ACC112 (cell line): Measurements from ENCODE around the gene NCOA7.

ENCODE experiments used
- H2AFZ ChIP-seq: fragments of 200-600 bp; sonication (generic); one replicate; pipeline ENCODE4 v1.6.0; 2017; ENCODE audit warnings: antibody characterized with exemption, low read length; ENCODE audit not compliant: unreplicated experiment
- H3K27ac ChIP-seq: fragments of 200-600 bp; sonication (generic); 2 replicates; pipeline ENCODE4 v1.5.1; 2014; ENCODE audit warnings: low read depth, mild to moderate bottlenecking, antibody characterized with exemption, low read length, moderate library complexity
- H3K27me3 ChIP-seq: fragments of 200-600 bp; sonication (generic); 2 replicates; pipeline ENCODE4 v1.6.1; 2014; ENCODE audit warnings: mild to moderate bottlenecking, antibody characterized with exemption, low read length, moderate library complexity, mixed read lengths; ENCODE audit not compliant: insufficient read depth
- H3K36me3 ChIP-seq: fragments of 200-600 bp; sonication (generic); 2 replicates; pipeline ENCODE4 v1.6.1; 2016; ENCODE audit warnings: mild to moderate bottlenecking, antibody characterized with exemption, low read length, moderate library complexity, mixed read lengths; ENCODE audit not compliant: insufficient read depth
- H3K4me1 ChIP-seq: fragments of 200-600 bp; sonication (generic); one replicate; pipeline ENCODE4 v1.6.1; 2016; ENCODE audit warnings: low read length, mixed read lengths; ENCODE audit not compliant: insufficient read depth, unreplicated experiment, control insufficient read depth
- H3K4me3 ChIP-seq: fragments of 200-600 bp; sonication (generic); 2 replicates; pipeline ENCODE4 v1.5.1; 2014; ENCODE audit warnings: mild to moderate bottlenecking, low read depth, low read length
- H3K79me2 ChIP-seq: fragments of 200-600 bp; sonication (generic); one replicate; pipeline ENCODE4 v1.6.0; 2016; ENCODE audit warnings: low read length; ENCODE audit not compliant: control insufficient read depth, unreplicated experiment, insufficient read depth

Gene NCOA7

DNA sequence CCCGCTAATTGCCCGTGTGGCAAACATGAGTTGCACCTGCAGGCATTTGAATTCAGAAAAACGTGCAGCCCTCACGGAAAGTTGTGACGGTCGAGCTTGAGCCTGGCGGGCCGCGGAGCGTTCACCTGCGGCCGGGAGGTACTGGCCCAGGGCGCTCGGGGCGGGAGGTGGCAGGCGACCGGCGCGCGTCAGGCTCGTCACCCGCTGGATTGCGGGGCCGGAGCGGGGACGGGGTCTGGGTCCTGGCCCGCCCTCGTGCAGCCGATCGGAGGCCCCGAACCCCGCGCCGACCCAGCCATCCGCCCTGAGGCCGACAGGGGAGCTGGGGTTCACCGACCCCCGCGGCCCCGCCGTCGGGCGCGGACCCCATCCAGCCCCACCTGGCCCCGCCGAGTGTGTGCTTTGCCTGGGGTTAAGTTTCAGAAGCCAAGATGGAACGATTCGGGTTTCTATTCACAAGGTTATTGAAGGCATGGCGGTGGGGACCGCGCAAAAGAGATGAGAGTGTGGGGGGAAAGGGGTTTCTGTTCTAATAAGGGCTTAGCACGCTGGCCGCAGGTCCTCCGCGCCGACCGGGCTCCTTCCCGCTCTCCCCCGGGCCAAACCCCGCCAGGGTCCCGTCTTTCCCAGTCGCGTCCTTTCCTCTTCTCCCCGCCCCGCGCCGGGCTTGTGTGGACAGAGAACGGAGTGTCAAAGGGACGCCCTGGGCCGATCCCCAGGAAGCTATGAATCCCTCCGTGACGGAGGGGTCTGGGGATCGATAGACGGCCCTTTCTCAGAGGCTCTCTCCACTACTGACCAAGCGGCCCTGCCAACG lies 43.0 kb upstream of the NCOA7 start:
- peak overlapping the region; percentile 35 for H2AFZ ChIP-seq
- peaks cover 95% of the 10 kb centered on the region for H3K27me3 ChIP-seq
- no peaks in the 10 kb centered on the region for H3K79me2 ChIP-seq
- peaks cover 7% of the 10 kb centered on the region for H3K4me1 ChIP-seq
- H3K36me3 ChIP-seq: no peaks in the 10 kb centered on the region
- no peak overlapping the region for H3K27ac ChIP-seq
- H3K4me3 ChIP-seq: peak overlapping the region; percentile 79

DNA sequence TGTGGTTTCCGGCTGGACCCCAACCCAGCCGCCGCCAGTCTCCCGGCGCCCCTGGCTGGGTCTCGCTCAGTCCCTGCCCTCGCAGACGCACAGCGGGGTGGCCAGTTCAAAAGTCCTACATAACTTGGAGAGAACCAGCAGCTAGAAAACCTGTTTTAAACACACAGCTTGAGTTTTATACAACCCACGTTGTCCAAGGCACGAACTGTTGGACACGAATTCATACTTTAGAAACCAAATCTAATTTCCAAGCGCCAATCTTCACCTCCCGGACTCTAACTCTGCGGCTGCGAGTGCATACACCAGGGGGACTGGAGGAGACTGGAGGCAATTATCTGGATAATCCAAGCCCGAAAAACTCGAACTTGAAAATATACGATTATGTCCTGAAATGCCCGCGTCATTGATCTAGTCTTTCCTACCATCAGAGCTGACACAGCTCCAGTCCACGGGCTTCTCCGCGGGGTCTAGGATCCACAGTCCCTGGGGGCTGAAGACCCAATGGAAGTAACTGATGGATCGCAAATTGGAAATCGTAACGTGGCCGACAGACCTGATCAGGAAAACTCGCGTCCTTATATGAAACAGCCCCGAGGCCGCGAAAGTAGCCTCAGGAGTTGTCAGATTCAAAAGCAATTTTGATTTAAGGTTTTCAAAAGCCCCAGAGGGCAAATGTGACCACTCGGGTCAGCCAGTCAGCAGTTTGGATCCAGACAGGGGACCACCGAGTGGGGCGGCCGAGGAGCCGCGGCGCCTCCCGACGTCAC lies 42.2 kb upstream of the NCOA7 start:
- Histone ChIP-seq H3K4me3 (peak overlapping the region; percentile 79), H3K36me3 (no peaks in the 10 kb centered on the region), H3K79me2 (no peaks in the 10 kb centered on the region), H3K27ac (no peak overlapping the region), H3K4me1 (peaks cover 7% of the 10 kb centered on the region), H3K27me3 (peaks cover 94% of the 10 kb centered on the region), H2AFZ (peak overlapping the region; percentile 63)

DNA sequence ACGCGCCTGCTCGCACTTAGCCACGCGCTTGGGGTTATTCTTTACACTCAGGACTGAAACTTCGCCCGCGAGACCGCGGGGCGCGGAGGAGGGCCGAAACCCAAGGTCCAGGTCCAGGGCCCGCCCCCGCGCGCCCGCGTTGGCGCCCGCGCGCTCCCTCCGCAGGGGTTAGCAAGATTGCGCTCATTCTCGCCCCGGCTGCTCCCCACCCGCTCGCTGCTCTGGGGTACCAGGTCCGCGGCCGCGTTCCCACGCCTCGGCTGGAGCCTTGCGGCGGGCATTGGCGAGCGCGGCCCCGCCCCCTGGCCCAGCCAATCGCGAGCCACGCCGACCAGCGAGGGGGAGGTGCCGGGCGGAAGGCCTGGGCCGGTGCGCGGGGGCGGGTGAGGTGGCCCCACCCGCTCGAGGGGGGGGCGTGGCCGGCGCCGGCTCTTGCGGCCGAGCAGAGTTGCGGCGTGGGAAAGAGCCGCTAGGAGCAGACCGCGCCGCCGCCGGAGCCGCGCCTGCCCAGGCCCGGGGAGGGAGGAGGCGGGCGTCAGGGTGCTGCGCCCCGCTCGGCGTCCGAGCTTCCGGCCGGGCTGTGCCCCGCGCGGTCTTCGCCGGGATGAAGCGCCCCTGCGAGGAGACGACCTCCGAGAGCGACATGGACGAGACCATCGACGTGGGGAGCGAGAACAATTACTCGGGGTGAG lies 41.4 kb upstream of the NCOA7 start, which contains the start of gene HEY2:
Gene HEY2, plus strand, starts transcription at position 460 of the 692 bp plus-strand sequence. Its CDS starts 145 bp downstream, at position 605.
- no peaks in the 10 kb centered on the region for H3K36me3 ChIP-seq
- no peaks in the 10 kb centered on the region for H3K79me2 ChIP-seq
- peaks cover 87% of the 10 kb centered on the region for H3K27me3 ChIP-seq
- peak within 1 kb of the TSS; percentile 79 for H3K4me3 ChIP-seq
- peaks cover 7% of the 10 kb centered on the region for H3K4me1 ChIP-seq
- H3K27ac ChIP-seq: no peak within 1 kb of the TSS
- H2AFZ ChIP-seq: peak within 1 kb of the TSS; percentile 83

DNA sequence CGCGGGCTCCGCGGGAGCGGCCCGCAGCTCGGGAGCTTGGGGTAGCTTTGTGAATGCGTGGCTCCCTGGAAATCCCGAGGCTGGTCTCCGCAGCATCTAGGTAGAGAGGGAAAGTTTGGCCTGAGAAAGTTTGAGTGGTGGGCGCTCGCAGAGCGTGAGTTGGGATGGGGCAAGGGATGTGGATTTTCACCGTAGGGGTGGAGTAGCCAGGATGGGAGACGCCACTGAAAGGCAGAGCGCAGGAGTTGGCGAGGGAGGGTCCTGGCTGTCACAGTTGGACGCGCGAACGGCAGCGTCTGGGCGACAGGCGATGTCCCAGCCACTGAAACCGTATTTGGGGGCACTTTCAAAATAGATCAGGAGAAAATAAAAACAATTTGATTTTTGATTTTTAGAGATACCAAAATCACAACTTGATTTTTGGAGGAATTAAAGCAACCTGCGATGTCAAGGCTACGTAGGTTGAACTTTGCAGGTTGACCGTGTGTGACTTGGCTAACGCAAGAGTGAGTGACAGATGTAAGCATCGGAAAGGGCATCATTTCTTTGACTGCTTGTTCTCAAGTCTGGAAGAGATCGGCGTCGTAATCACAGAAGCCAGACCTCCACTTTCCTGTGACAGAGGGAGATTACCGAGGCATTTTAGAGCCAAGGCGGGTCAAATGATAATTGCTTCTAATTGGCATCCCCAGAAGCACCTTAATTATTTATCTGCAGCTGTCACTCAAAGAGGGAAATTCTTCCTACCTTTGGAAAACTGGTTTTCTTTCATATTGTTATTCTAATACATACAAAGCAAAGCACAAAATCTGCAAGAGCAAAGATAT lies 40.7 kb upstream of the NCOA7 start:
- peaks cover 7% of the 10 kb centered on the region for H3K4me1 ChIP-seq
- H3K27me3 ChIP-seq: peaks cover 88% of the 10 kb centered on the region
- peak overlapping the region; percentile 79 for H3K4me3 ChIP-seq
- H3K27ac ChIP-seq: no peak overlapping the region
- H2AFZ ChIP-seq: peak overlapping the region; percentile 83
- no peaks in the 10 kb centered on the region for H3K79me2 ChIP-seq
- no peaks in the 10 kb centered on the region for H3K36me3 ChIP-seq

DNA sequence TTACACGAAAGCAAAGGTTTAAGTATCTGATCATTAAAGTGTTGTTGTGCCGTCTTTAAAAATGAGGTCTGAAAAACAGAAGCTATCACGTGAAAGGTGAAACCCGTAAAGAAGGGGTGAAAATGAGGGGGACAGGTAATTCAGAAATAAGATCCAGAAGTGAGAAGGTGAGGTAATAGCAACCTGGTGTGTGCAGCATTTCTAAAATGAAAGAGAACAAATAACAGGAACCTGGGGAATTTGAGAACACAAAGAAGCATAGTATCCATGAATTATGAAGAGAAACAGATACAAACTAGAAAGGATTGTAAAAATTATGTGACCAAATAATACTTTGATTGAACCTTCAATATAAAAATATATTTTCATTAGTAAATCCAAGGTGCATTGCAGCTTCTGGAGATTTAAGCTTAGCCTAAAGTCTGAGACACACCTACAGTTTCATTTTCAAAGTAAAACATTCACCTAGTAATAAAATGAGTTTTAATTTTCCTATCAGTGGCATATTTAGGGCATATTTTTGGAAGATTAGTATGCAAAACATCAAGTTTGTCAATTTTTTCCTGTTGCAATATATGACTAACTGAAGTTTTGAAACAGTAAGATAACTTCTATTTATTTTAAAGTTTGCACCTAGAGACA lies 39.9 kb upstream of the NCOA7 start:
- no peak overlapping the region for H2AFZ ChIP-seq
- H3K27me3 ChIP-seq: peaks cover 88% of the 10 kb centered on the region
- H3K79me2 ChIP-seq: no peaks in the 10 kb centered on the region
- no peak overlapping the region for H3K27ac ChIP-seq
- H3K4me3 ChIP-seq: no peak overlapping the region
- H3K4me1 ChIP-seq: peaks cover 7% of the 10 kb centered on the region
- H3K36me3 ChIP-seq: no peaks in the 10 kb centered on the region

DNA sequence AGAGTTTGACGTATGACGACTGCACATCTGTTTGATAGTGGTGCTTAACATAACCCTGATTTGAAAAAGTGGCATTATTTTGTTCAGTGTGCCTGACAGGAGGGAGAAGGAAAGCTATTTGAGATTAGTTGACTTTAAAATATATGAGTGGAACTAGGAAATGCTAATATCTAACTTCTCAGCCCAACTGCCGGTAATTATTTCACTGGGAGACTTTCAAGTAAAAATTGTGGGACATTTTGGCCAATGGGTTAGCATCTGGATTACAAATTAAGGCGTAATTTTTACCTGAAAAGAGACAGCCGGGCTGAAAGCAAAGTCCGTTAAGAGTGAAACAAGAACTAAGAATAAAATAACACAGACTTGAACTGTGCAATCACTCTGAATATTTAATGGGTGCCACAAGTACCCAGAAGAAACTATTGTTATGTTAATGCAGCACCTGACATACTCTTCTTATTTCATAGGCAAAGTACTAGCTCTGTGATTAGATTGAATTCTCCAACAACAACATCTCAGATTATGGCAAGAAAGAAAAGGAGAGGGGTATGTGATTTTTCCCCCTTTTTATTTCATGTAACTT lies 39.3 kb upstream of the NCOA7 start:
- H3K4me1 ChIP-seq: peaks cover 7% of the 10 kb centered on the region
- H3K27me3 ChIP-seq: peaks cover 85% of the 10 kb centered on the region
- H3K36me3 ChIP-seq: no peaks in the 10 kb centered on the region
- no peak overlapping the region for H3K4me3 ChIP-seq
- no peak overlapping the region for H2AFZ ChIP-seq
- H3K27ac ChIP-seq: no peak overlapping the region
- no peaks in the 10 kb centered on the region for H3K79me2 ChIP-seq

DNA sequence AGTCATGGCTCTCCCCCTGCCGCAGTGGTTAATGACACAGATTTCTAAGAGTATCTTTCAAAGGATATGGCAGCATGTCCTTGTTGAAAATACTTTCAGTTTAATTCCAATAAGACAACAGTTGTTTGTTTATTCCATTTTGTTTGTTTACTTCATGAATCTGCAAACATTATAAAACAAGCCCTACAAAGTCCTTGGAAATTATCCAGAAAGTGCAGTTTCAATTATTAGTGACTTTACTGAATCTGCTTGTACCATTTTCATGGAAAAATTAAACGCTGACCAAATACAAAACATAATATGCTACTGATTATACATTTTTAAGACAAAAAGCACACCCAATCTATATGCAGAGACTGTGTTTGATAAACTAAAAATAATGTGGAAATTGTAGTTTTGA lies 38.0 kb upstream of the NCOA7 start:
- no peak overlapping the region for H2AFZ ChIP-seq
- no peaks in the 10 kb centered on the region for H3K79me2 ChIP-seq
- no peak overlapping the region for H3K4me3 ChIP-seq
- peaks cover 7% of the 10 kb centered on the region for H3K4me1 ChIP-seq
- H3K36me3 ChIP-seq: no peaks in the 10 kb centered on the region
- no peak overlapping the region for H3K27ac ChIP-seq
- peaks cover 84% of the 10 kb centered on the region for H3K27me3 ChIP-seq

DNA sequence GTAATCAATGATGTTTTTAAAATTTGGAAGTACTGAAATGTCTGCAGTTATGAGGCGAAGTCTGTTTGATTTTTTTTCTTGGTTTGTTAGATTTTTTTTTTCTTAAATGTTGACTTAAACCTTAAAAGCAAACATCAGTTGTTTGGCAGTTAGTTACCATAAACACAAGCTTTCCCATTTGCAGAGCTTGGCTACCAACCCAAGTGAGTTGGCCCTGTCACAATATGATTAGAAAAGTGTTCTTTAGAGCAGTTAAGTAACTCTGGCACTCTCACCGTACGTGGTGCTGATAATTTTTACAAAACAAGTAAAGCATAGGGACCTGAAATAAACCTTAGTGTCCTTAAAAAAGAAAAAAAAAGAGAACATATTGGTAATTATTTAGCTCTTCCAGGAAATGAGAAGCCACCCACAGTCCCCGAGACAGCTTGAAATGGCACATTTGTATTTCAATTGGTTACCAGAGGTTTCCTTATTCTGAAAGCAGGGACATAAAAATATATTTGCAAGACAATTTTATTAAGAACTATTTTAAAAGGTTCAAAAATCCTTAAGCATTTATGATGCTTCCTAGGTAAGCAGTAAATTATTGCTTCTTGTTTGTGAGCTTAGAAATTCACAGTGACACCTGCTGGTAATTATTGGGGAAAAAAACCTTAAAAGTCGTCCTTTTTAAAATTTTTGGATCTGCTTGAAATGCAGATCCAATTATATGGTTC lies 37.4 kb upstream of the NCOA7 start:
- no peak overlapping the region for H3K4me3 ChIP-seq
- peaks cover 7% of the 10 kb centered on the region for H3K4me1 ChIP-seq
- no peaks in the 10 kb centered on the region for H3K79me2 ChIP-seq
- peaks cover 82% of the 10 kb centered on the region for H3K27me3 ChIP-seq
- H3K36me3 ChIP-seq: no peaks in the 10 kb centered on the region
- H2AFZ ChIP-seq: no peak overlapping the region
- H3K27ac ChIP-seq: no peak overlapping the region

DNA sequence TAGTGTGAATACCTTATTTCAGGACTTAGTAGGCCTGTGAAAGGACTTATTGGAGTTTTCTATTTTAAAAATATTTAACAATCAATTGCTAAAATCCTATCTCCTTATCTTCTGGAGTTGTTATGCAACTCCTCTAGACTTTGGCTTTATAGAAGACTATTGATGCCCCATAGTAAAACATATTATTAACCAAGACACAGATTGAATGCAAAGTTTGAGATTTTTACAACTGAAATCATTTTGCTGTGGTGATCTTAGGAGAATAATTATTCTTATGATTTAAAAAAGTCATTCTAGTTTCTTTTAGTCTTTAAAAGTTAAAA lies 36.9 kb upstream of the NCOA7 start:
- Histone ChIP-seq H3K27me3 (peaks cover 81% of the 10 kb centered on the region), H2AFZ (no peak overlapping the region), H3K36me3 (no peaks in the 10 kb centered on the region), H3K27ac (no peak overlapping the region), H3K79me2 (no peaks in the 10 kb centered on the region), H3K4me1 (peaks cover 7% of the 10 kb centered on the region), H3K4me3 (no peak overlapping the region)
